ENCODE measurements around the gene GRM7.

GRM7 gene

GRCh38 chr3:7086417-7086816, 225.5 kb downstream of the GRM7 start:
- no peak for DNase-seq (ENCODE audit: extremely low spot score)
- no peak for TF ChIP-seq CTCF (IDR thresholded peaks at IDR 0.05; ENCODE audit: control extremely low read depth, extremely low read depth, low read depth, missing control alignments)
- ChIA-PET CTCF (no interaction called here), POLR2A (no interaction called here)

GRCh38 chr3:7095116-7095515, 234.2 kb downstream of the GRM7 start:
- DNase-seq (ENCODE audit: extremely low spot score): no peak
- ChIA-PET CTCF (interaction anchor here (1.4 kb wide), 1 partner anchor 10 kb away, joined by 3 read pairs; no protein-coding TSS in a partner anchor), POLR2A (no interaction called here)
- no peak for TF ChIP-seq CTCF (IDR thresholded peaks at IDR 0.05; ENCODE audit: control extremely low read depth, extremely low read depth, low read depth, missing control alignments)

- CTCF ChIA-PET: no interaction called here
- POLR2A ChIA-PET: no interaction called here
- TF ChIP-seq CTCF (IDR thresholded peaks at IDR 0.05; ENCODE audit: control extremely low read depth, extremely low read depth, low read depth, missing control alignments): no peak
- no peak for DNase-seq (ENCODE audit: extremely low spot score)
Measured at GRCh38 chr3:7100136-7100535, 239.2 kb downstream of the GRM7 start.

GRCh38 chr3:7106635-7107034, 245.7 kb downstream of the GRM7 start:
- no peak for DNase-seq (ENCODE audit: extremely low spot score)
- CTCF ChIA-PET: no interaction called here
- POLR2A ChIA-PET: no interaction called here
- no peak for TF ChIP-seq CTCF (IDR thresholded peaks at IDR 0.05; ENCODE audit: control extremely low read depth, extremely low read depth, low read depth, missing control alignments)

- CTCF ChIA-PET: interaction anchor here (2.2 kb wide), 1 partner anchor 10 kb away, joined by 6 read pairs; no protein-coding TSS in a partner anchor
- POLR2A ChIA-PET: interaction anchor here (0.5 kb wide), 1 partner anchor 432 kb away, joined by 3 read pairs; no protein-coding TSS in a partner anchor
- TF ChIP-seq CTCF (IDR thresholded peaks at IDR 0.05; ENCODE audit: control extremely low read depth, extremely low read depth, low read depth, missing control alignments): no peak
- DNase-seq (ENCODE audit: extremely low spot score): no peak
Measured at GRCh38 chr3:7112523-7113056, 251.7 kb downstream of the GRM7 start.

- TF ChIP-seq CTCF (IDR thresholded peaks at IDR 0.05; ENCODE audit: control extremely low read depth, extremely low read depth, low read depth, missing control alignments): peak; percentile 52
- CTCF ChIA-PET: interaction anchor here (1.0 to 2.3 kb wide), 8 partner anchors 8 to 1716 kb away, joined by 4 to 9 read pairs (median 5); no protein-coding TSS in a partner anchor
- peak; percentile 6 for DNase-seq (ENCODE audit: extremely low spot score)
- POLR2A ChIA-PET: no interaction called here
Measured at GRCh38 chr3:7144697-7145308, 283.9 kb downstream of the GRM7 start.
